GM12801 (cell line): Measurements from ENCODE around the gene CCDC85A.

Experiments
- TF ChIP-seq, protein P1 (sequence below): IDR thresholded peaks from one replicate; pipeline ENCODE4 v1.5.1; 2011; ENCODE audit warnings: control low read depth; ENCODE audit not compliant: insufficient read length; ENCODE audit errors: extremely low read depth

The CCDC85A gene

DNA sequence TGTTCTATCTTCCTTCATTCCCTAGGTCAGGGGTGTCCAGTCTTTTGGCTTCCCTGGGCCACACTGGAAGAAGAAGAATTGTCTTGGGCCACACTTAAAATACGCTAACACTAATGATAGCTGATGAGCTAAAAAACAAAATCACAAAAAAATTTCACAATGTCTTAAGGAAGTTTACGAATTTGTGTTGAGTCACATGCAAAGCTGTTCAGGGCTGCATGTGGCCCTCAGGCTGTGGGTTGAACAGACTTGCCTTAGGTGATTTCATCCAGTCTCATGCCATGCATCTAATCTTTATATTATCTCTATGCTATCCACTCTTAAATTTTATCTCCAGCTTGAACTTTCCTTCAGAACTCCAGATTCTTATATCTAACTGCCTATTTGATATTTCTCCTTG is 80.1 kb downstream of the CCDC85A start:
- TF ChIP-seq, protein P1, sequence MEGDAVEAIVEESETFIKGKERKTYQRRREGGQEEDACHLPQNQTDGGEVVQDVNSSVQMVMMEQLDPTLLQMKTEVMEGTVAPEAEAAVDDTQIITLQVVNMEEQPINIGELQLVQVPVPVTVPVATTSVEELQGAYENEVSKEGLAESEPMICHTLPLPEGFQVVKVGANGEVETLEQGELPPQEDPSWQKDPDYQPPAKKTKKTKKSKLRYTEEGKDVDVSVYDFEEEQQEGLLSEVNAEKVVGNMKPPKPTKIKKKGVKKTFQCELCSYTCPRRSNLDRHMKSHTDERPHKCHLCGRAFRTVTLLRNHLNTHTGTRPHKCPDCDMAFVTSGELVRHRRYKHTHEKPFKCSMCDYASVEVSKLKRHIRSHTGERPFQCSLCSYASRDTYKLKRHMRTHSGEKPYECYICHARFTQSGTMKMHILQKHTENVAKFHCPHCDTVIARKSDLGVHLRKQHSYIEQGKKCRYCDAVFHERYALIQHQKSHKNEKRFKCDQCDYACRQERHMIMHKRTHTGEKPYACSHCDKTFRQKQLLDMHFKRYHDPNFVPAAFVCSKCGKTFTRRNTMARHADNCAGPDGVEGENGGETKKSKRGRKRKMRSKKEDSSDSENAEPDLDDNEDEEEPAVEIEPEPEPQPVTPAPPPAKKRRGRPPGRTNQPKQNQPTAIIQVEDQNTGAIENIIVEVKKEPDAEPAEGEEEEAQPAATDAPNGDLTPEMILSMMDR = no peak

DNA sequence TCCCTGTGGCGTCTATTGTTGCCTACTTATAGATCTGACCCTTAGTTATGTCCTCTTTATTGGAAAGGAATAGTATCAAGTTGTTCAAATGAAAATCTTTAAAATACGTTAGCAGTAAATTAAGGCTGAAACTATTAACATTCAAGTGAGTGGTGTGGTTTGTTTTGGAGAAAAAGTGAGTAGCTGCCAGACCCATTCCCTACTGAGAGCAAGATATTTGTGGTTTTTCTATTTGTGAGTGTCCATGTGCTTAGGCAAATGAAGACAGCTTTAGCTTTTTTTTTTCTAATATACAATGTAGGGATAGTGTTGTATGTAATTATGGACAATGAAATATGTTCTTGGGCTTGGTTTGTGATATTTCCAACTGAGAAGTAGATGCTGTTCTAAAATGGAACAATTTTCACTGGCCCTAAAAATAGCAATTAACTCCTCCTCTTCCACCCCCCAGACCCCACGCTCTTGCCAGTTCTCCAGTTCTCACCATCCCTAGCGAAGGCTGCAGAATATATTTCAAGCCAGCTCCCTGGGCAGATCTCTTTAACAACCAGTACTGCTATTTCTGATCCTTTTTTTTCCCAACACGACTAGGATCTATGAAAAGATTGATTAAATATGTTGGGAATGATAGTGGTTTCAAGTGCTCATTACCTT is 83.1 kb downstream of the CCDC85A start:
- TF ChIP-seq, protein P1 = no peak

DNA sequence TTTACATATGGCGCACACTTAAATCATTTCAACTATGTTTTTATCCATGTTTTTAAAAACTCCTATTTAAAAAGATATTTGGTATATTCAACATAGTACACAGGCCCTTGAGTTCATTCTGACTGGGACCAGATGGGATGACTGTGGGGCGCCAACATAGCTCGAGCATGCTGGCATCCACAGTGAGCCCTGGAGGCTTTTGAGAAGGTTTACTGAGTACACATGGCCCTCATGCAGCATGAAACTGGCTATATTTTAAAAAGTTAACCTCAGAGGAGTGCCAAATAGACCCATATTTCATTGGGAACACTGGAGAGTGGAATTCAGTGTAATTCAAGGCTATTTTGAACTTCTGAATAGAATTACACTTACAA is 83.6 kb downstream of the CCDC85A start:
- TF ChIP-seq, protein P1 = no peak

DNA sequence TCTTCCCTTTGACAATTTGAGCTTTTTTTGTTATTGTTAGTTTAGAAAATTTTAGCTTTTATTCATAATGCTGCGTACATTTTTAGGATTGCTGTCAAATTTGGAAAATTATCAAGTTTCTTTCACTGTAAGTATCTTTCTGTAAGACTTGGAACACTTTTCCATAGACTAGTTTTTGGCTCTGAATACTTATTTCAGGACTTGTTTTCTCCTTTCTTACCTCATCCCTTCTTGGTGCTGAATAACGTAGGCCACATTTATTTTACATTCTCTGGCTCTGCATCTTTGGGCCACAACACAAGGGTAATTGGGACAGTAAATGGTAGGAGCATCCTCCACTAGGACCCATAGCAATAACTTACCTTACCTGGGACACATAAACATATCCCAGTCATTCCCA is 85.1 kb downstream of the CCDC85A start:
- TF ChIP-seq, protein P1 = no peak

DNA sequence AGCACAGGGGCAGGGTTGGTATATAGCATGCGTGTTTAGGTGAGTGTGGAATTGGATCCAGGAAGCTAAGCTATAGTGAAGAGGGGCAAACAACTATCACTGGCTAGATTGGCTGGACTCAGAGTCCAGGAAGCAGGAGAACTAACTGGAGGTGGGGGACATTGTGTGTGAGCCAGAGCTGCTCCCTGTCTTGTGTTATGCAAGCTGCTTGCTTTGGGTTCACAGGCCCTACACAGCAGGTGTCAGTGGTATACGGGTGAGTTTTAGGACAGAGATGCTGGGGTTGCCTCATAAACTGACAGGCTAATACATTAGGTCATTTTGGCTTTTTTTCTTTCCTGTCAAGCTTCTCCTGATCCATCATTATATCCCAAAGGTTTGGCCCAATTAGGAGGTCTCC is 87.5 kb downstream of the CCDC85A start:
- TF ChIP-seq, protein P1 = no peak

DNA sequence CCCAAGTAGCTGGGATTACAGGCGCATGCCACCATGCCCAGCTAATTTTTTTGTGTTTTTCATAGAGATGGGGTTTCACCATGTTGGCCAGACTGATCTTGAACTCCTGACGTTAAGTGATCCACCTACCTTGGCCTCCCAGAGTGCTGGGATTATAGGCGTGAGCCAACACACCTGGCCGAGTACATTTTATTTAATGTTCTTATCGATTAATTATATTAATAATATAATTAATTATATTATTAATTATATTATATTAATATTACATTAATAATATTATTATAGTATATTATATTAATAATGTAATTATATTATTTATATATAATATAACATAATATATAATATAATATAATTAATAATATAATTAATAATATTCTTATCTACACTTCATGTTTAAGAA is 101.4 kb downstream of the CCDC85A start:
- TF ChIP-seq, protein P1 = no peak

DNA sequence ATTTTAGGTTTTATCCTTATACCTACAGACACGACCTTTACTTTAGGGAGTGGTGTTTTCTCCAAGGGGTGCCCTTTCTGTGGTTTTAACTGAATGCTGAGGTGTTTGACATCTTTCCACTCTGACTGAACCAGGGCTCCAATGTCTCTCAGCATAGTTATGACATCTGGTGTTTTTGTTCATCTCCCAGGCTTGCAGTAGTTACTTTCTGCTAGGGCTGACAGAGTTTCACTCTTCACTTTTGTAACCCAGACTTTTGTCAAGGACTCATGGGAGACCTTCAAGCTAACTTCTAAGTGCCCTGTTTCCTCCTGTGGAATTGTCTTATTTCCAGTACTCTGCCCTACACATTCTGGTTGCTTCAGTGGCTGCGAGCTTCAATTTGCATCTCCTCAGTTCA is 103.1 kb downstream of the CCDC85A start:
- TF ChIP-seq, protein P1 = no peak
